ENCODE data around the gene NMS.

The NMS gene

GRCh38 chr2:100485396-100485795, 15.1 kb downstream of the NMS start:
- DNase-seq (ENCODE audit: low spot score), result no peak

GRCh38 chr2:100494712-100495111, 24.4 kb downstream of the NMS start:
- no peak for DNase-seq (ENCODE audit: low spot score)

- no peak for DNase-seq (ENCODE audit: low spot score)
Observed at GRCh38 chr2:100502782-100503181, 32.5 kb downstream of the NMS start.

DNA sequence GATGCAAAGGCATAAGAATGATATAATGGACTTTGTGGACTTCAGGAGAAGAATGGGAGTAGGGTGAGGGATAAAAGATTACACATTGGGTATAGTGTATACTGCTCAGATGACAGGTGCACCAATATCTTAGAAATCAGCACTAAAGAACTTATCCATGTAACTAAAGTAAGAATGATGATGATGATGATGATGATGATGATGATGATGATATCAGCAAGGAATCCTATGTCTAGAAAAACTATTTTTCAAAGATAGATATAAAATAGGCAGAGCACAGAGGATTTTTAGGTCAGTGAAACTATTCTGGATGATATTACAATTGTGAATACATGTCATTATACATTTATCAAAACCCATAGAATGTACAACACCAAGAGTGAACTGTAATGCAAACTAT, 34.3 kb downstream of the NMS start:
- DNase-seq (ENCODE audit: low spot score), result no peak

DNA sequence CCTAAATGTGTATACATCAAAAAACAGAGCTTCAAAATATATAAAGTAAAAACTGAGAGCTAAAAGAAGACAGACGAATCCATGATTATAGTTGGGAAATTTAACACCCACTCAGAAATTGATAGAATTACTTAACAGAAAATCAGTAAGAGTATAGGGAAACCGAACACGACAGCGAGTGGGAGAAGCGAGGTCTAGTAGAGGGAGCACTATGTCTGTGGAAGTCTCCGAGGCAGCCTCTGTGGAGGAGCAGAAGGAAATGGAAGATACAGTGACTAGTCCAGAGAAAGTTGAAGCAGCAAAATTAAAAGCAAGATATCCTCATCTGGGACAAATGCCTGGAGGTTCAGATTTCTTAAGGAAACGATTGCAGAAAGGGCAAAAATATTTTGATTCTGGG, 38.8 kb downstream of the NMS start:
- no peak for DNase-seq (ENCODE audit: low spot score)

DNA sequence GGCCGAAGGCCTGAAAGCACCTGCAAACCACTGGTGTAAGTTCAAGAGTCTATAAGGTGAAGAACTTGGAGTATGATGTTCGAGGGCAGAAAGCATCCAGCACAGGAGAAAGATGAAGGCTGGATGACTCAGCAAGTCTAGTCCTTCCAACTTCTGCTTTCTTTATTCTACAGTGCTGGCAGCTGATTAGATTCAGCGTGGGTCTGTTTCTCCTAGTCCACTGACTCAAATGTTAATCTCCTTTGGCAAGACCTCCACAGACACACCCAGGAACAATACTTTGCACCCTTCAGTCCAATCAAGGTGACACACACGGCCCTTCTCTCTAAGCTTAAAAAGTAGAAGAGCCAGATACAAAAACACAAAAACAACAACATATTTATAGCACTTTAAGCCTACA, 43.4 kb downstream of the NMS start:
- DNase-seq (ENCODE audit: low spot score), result no peak

- DNase-seq (ENCODE audit: low spot score), result no peak
Observed at GRCh38 chr2:100517556-100517955, 47.3 kb downstream of the NMS start.

- no peak for DNase-seq (ENCODE audit: low spot score)
Observed at GRCh38 chr2:100518801-100519200, 48.5 kb downstream of the NMS start.

- no peak for DNase-seq (ENCODE audit: low spot score)
Observed at GRCh38 chr2:100520224-100520623, 49.9 kb downstream of the NMS start.

- DNase-seq (ENCODE audit: low spot score), result no peak
Observed at GRCh38 chr2:100522430-100522829, 52.1 kb downstream of the NMS start.

GRCh38 chr2:100524331-100524730, 54.0 kb downstream of the NMS start:
- DNase-seq (ENCODE audit: low spot score), result no peak

GRCh38 chr2:100526868-100527267, 56.6 kb downstream of the NMS start:
- DNase-seq (ENCODE audit: low spot score), result no peak

DNA sequence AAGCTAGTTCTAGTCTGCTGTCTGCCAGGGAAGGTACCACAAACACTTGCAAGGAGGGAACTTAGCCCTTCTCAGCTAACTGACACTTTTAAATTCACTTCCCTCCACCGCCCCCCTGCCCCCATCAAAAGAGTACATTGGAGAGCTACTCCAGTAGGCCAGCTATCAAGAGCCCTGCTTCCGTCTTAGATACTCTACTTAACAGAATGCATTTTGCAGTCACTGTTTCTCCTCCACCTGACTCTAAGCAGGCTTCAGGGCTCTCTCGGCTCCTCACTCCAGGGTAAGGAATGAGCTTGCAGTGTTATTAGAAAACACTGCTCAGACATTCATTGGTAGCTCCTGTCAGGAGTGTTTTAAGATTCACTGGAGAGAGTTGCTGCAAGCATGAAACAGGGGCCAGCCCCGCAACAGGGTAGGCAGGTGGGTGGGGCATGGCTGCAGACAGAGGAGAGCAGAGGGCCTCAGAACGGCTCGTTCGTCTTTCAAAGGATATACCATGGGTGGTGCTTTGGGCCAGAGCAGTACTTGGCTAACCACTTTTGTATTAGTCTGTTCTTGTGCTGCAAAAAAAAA, 57.2 kb downstream of the NMS start:
- DNase-seq (ENCODE audit: low spot score), result no peak

DNA sequence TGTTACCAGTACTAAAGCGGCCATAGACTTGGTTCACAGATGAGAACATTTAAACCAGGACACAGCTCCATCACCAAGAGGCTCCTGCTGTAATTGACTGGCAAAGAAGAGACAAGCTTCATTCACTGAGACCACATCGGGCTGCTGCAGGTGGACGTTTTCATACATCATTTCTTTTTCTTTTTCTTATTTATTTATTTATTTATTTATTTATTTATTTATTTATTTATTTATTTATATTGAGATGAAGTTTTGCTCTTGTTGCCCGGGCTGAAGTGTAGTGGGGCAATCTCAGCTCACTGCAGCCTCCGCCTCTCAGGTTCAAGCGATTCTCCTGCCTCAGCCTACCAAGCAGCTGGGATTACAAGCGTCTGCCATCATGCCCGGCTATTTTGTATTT, 58.9 kb downstream of the NMS start:
- no peak for DNase-seq (ENCODE audit: low spot score)

GRCh38 chr2:100529900-100530299, 59.6 kb downstream of the NMS start:
- no peak for DNase-seq (ENCODE audit: low spot score)

Data from GM03348 (cell line).